ENCODE results near the gene ZDHHC13.

The ZDHHC13 gene

GRCh38 chr11:19116971-19117759 lies at the start of gene ZDHHC13:
Gene ZDHHC13 (plus strand): TSS chr11:19117168. CDS start chr11:19117250, 82 bp downstream.
- peak; percentile 87 to 88 for DNase-seq (ENCODE audit: low spot score in 2 of 2)
- H3K27ac Mint-ChIP-seq (ENCODE audit: low read depth): peak within 1 kb of the TSS; percentile 91
- no peaks in the 10 kb centered on the region for H3K9me3 Mint-ChIP-seq
- ATAC-seq (replicated peaks; ENCODE audit: extremely low read depth, poor library complexity, severe bottlenecking): peak; percentile 98
- H3K27me3 Mint-ChIP-seq: no peaks in the 10 kb centered on the region
- H3K4me1 Mint-ChIP-seq: peaks cover 56% of the 10 kb centered on the region
- H3K36me3 Mint-ChIP-seq (ENCODE audit: insufficient read depth): peaks cover 7% of the 10 kb centered on the region
- peak within 1 kb of the TSS; percentile 97 for H3K4me3 Mint-ChIP-seq

- peak; percentile 92 for ATAC-seq (replicated peaks; ENCODE audit: extremely low read depth, poor library complexity, severe bottlenecking)
- no peak overlapping the region for H3K27ac Mint-ChIP-seq (ENCODE audit: low read depth)
- H3K27me3 Mint-ChIP-seq: peaks cover 30% of the 10 kb centered on the region
- peak overlapping the region; percentile 34 for H3K4me3 Mint-ChIP-seq
- H3K36me3 Mint-ChIP-seq (ENCODE audit: insufficient read depth): no peaks in the 10 kb centered on the region
- no peak for DNase-seq (ENCODE audit: low spot score in 2 of 2)
- no peaks in the 10 kb centered on the region for H3K9me3 Mint-ChIP-seq
- peaks cover 10% of the 10 kb centered on the region for H3K4me1 Mint-ChIP-seq
Observed at GRCh38 chr11:19071255-19071654, 45.7 kb upstream of the ZDHHC13 start.

- no peak for ATAC-seq (replicated peaks; ENCODE audit: extremely low read depth, poor library complexity, severe bottlenecking)
- no peaks in the 10 kb centered on the region for H3K9me3 Mint-ChIP-seq
- DNase-seq (ENCODE audit: low spot score in 2 of 2): no peak
Observed at GRCh38 chr11:19072464-19072863, 44.5 kb upstream of the ZDHHC13 start.

DNA sequence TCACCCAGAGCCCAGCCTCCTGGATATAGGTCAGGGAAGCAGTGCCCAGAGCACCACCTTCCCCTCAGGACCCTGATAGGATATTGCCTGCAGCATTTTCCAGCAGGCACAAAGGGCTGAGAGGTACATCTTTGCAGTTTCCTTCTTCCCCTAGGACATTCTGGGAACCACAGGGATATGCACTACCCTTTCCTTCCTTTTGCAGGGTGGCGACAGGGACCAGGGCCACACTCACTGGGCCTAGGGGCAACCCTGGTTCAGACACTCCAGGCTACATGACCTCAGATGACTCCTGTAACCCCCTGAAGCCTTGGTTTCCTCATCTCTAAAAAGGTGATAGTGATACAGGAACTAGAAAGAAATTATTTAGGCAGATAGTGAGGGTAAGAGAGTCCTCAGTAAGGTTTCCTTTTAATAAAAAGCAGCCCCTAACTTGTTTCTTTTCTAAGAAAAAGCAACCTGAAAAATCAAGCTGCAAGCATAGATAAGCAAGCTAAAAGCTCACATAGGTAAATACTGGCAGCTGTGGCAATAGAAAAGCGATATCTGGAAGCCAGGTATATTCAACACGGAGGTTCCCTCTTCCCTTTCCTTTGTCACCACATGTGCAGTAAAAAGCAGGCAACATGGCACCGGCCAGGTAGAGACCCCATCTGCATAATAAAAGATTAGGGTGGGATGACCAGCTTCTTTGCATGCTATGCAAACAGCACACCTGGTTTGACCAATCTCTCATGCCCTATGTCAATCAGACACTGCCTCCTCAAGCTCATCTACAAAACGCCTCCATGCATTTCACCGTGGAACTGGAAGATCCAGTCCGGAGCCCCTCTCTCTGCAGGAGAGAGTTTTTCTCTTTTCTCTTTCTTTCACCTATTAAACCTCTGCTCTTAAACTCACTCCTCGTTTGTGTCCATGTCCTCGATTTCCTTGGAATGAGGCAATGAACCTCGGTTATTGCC lies 43.2 kb upstream of the ZDHHC13 start:
- no peak overlapping the region for H3K4me3 Mint-ChIP-seq
- H3K27ac Mint-ChIP-seq (ENCODE audit: low read depth): no peak overlapping the region
- H3K27me3 Mint-ChIP-seq: peaks cover 14% of the 10 kb centered on the region
- DNase-seq (ENCODE audit: low spot score in 2 of 2) (no peak), ATAC-seq (replicated peaks; ENCODE audit: extremely low read depth, poor library complexity, severe bottlenecking) (no peak)
- H3K9me3 Mint-ChIP-seq: no peaks in the 10 kb centered on the region
- no peaks in the 10 kb centered on the region for H3K36me3 Mint-ChIP-seq (ENCODE audit: insufficient read depth)
- H3K4me1 Mint-ChIP-seq: peaks cover 15% of the 10 kb centered on the region

More at GRCh38 chr11:19072464-19072863, 44.5 kb upstream of the ZDHHC13 start:
- Mint-ChIP-seq H3K36me3 (ENCODE audit: insufficient read depth) (no peaks in the 10 kb centered on the region), H3K27me3 (peaks cover 19% of the 10 kb centered on the region), H3K4me3 (no peak overlapping the region), H3K27ac (ENCODE audit: low read depth) (no peak overlapping the region), H3K4me1 (peaks cover 15% of the 10 kb centered on the region)

- H3K27me3 Mint-ChIP-seq: no peaks in the 10 kb centered on the region
- ATAC-seq (replicated peaks; ENCODE audit: extremely low read depth, poor library complexity, severe bottlenecking): no peak
- no peak overlapping the region for H3K27ac Mint-ChIP-seq (ENCODE audit: low read depth)
- no peaks in the 10 kb centered on the region for H3K36me3 Mint-ChIP-seq (ENCODE audit: insufficient read depth)
- H3K9me3 Mint-ChIP-seq: no peaks in the 10 kb centered on the region
- no peak for DNase-seq (ENCODE audit: low spot score in 2 of 2)
- H3K4me3 Mint-ChIP-seq: no peak overlapping the region
- H3K4me1 Mint-ChIP-seq: peaks cover 15% of the 10 kb centered on the region
Observed at GRCh38 chr11:19075636-19076035, 41.3 kb upstream of the ZDHHC13 start.

DNA sequence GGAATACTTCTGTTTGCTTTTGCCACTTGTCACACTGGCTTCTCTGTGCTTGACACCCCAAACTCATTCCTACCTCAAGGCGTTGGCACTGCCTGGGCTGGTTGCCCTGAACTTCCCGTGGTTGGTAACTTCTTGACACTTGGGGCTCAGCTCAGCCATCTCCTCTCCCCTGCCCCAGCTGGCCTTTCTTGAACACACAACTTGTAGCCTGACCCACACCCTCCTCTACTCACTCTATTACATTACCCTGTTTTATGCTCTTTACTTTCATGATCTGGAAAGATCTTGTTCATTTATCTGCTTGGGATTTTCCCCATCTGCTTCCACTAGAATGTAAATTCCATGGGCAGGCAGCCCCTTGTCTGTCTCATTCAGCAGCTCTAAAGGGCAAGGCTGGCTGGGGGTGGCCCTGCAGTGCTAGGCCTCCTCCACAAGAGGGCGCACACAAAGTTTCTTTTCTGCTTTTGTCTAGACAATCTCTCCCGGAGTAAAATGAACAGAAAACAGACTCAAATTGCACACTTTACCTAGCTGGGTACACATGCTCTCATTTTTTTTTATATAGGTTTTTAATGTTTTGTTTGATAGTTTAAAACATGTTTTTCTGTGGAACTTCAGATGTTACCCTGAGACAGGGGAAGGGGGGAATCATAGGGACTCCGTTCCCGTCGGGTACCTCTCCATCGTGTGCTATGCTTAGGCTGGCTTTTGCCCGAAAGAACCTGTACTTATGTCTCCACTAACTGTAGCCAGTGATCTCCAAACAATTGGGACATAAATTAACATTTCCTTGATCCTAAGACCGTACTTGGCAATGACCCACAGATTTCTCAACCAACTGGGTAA lies 40.0 kb upstream of the ZDHHC13 start:
- no peak for ATAC-seq (replicated peaks; ENCODE audit: extremely low read depth, poor library complexity, severe bottlenecking)

GRCh38 chr11:19077965-19078364 lies 39.0 kb upstream of the ZDHHC13 start:
- H3K27me3 Mint-ChIP-seq: no peaks in the 10 kb centered on the region
- no peak overlapping the region for H3K4me3 Mint-ChIP-seq
- H3K27ac Mint-ChIP-seq (ENCODE audit: low read depth): no peak overlapping the region
- ATAC-seq (replicated peaks; ENCODE audit: extremely low read depth, poor library complexity, severe bottlenecking): no peak
- DNase-seq (ENCODE audit: low spot score in 2 of 2): no peak
- H3K36me3 Mint-ChIP-seq (ENCODE audit: insufficient read depth): no peaks in the 10 kb centered on the region
- H3K9me3 Mint-ChIP-seq: no peaks in the 10 kb centered on the region
- peaks cover 5% of the 10 kb centered on the region for H3K4me1 Mint-ChIP-seq

More for the DNA sequence above, 40.0 kb upstream of the ZDHHC13 start:
- Mint-ChIP-seq H3K4me1 (peaks cover 5% of the 10 kb centered on the region), H3K4me3 (no peak overlapping the region), H3K27me3 (no peaks in the 10 kb centered on the region), H3K9me3 (no peaks in the 10 kb centered on the region), H3K36me3 (ENCODE audit: insufficient read depth) (no peaks in the 10 kb centered on the region), H3K27ac (ENCODE audit: low read depth) (no peak overlapping the region)
- peak; percentile 41 to 43 for DNase-seq (ENCODE audit: low spot score in 2 of 2)

- ATAC-seq (replicated peaks; ENCODE audit: extremely low read depth, poor library complexity, severe bottlenecking) (no peak), DNase-seq (ENCODE audit: low spot score in 2 of 2) (no peak)
- no peak overlapping the region for H3K4me3 Mint-ChIP-seq
- H3K27me3 Mint-ChIP-seq: no peaks in the 10 kb centered on the region
- no peaks in the 10 kb centered on the region for H3K36me3 Mint-ChIP-seq (ENCODE audit: insufficient read depth)
- H3K27ac Mint-ChIP-seq (ENCODE audit: low read depth): no peak overlapping the region
- no peaks in the 10 kb centered on the region for H3K9me3 Mint-ChIP-seq
- H3K4me1 Mint-ChIP-seq: peaks cover 5% of the 10 kb centered on the region
Observed at GRCh38 chr11:19079643-19080440, 37.1 kb upstream of the ZDHHC13 start.

GRCh38 chr11:19080579-19080993 lies 36.4 kb upstream of the ZDHHC13 start:
- H3K27me3 Mint-ChIP-seq: no peaks in the 10 kb centered on the region
- H3K27ac Mint-ChIP-seq (ENCODE audit: low read depth): no peak overlapping the region
- no peak overlapping the region for H3K4me3 Mint-ChIP-seq
- no peaks in the 10 kb centered on the region for H3K9me3 Mint-ChIP-seq
- no peak for ATAC-seq (replicated peaks; ENCODE audit: extremely low read depth, poor library complexity, severe bottlenecking)
- DNase-seq (ENCODE audit: low spot score in 2 of 2): no peak
- H3K36me3 Mint-ChIP-seq (ENCODE audit: insufficient read depth): no peaks in the 10 kb centered on the region
- peaks cover 5% of the 10 kb centered on the region for H3K4me1 Mint-ChIP-seq

DNA sequence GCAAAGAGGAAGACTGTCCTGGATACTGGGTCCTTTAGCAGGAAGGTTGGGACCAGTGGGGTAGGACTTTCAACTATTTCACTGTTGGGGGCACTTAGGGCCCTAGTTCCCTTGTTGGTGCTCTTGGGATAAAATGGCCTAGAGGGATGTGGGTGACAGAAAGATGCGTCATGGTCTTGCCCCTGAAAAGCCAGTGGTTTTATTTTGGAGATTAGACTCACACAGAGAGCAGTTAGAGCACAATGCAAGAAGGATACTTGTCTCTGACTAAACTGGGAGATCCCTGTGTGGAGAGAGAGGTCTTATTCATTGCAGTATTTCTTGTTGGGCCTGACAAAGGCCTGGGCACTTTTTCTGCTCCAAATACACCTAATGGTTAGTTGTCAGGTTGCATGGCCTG lies 33.8 kb upstream of the ZDHHC13 start:
- H3K36me3 Mint-ChIP-seq (ENCODE audit: insufficient read depth): no peaks in the 10 kb centered on the region

DNA sequence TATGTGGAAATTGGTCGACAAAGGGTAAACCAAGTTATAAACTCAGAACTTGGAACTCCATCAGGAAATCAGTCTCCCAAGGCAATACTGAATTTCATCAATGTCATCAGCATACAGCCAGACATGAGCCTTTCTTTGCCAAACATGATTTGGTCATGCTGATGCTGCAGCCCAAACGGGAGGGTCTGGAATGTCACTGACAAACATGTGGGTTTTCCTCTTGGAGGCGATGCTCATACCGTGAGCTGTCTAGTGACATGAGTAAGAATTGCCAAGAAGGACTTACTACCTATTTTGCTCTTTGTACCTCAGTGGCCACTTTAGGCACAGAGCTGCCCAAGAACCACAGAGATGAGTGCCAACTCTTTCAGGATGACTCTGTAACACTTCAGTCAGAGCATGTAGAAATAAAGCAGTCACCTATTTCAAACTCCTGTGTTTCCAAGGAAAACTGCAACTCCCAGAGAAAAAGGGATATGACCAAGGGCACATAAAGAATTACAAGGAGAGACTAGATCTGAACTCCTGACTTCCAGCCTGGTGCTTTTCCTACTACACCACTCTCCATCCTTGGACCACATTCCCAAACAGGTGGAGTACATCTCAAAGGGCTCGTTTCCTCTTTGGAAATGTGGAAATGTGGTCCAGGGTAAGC lies 32.2 kb upstream of the ZDHHC13 start:
- Mint-ChIP-seq H3K36me3 (ENCODE audit: insufficient read depth) (no peaks in the 10 kb centered on the region), H3K27ac (ENCODE audit: low read depth) (no peak overlapping the region), H3K4me1 (no peaks in the 10 kb centered on the region), H3K27me3 (peaks cover 21% of the 10 kb centered on the region), H3K9me3 (no peaks in the 10 kb centered on the region), H3K4me3 (no peak overlapping the region)
- DNase-seq (ENCODE audit: low spot score in 2 of 2) (no peak), ATAC-seq (replicated peaks; ENCODE audit: extremely low read depth, poor library complexity, severe bottlenecking) (no peak)

More for the DNA sequence above, 33.8 kb upstream of the ZDHHC13 start:
- DNase-seq (ENCODE audit: low spot score in 2 of 2) (no peak), ATAC-seq (replicated peaks; ENCODE audit: extremely low read depth, poor library complexity, severe bottlenecking) (no peak)
- Mint-ChIP-seq H3K4me3 (no peak overlapping the region), H3K4me1 (no peaks in the 10 kb centered on the region), H3K9me3 (no peaks in the 10 kb centered on the region), H3K27me3 (peaks cover 10% of the 10 kb centered on the region), H3K27ac (ENCODE audit: low read depth) (no peak overlapping the region)

All from central memory CD8-positive, alpha-beta T cell (primary cell).